Activated B cell treated with CpG ODN at 0.5 μM for 24 hours (primary cell): ENCODE results near the gene KCNJ18. TPM values are rescaled to one million over a fixed set of nuclear protein-coding genes. Genes with fewer than 3 reads are reported as not detected.
"Not testable (repeated sequence)": the region's sequence is repeated elsewhere in the genome, so short reads cannot be mapped to it uniquely, and the experiment has no call there.

Experiments used
- ATAC-seq: fragments of 200-7000 bp; cut with Tn5 transposase; one replicate; pipeline ENCODE4 v1.10.0; 2021; ENCODE audit warnings: low read depth, mild to moderate bottlenecking, moderate library complexity
- CTCF ChIA-PET: fragments of 350-600 bp; sonication (Branson Sonifier 250); formaldehyde crosslinking; loops from one replicate; lab custom pipeline; 2021; ENCODE audit warnings: antibody characterized with exemption; lab: Charles Lee
- POLR2A ChIA-PET: fragments of 350-600 bp; sonication (Branson Sonifier 250); formaldehyde crosslinking; loops from one replicate; lab custom pipeline; 2021; ENCODE audit warnings: antibody characterized with exemption; lab: Charles Lee
- DNase-seq: peaks from one replicate; pipeline ENCODE4 v3.0.0; 2022
- H3K27ac Mint-ChIP-seq: one replicate; pipeline ENCODE4 v1.8.0; 2020; ENCODE audit warnings: mixed read lengths
- H3K27me3 Mint-ChIP-seq: one replicate; pipeline ENCODE4 v1.8.0; 2021; ENCODE audit warnings: mixed read lengths
- H3K36me3 Mint-ChIP-seq: one replicate; pipeline ENCODE4 v1.8.0; 2021; ENCODE audit warnings: low read depth, mixed read lengths
- H3K4me1 Mint-ChIP-seq: one replicate; pipeline ENCODE4 v1.8.0; 2021; ENCODE audit warnings: mixed read lengths
- H3K4me3 Mint-ChIP-seq: one replicate; pipeline ENCODE4 v1.8.0; 2020; ENCODE audit warnings: mild to moderate bottlenecking, mixed read lengths
- H3K9me3 Mint-ChIP-seq: one replicate; pipeline ENCODE4 v1.8.0; 2020; ENCODE audit warnings: mixed read lengths
- CTCF ChIP-seq: fragments of 200-600 bp; IDR thresholded peaks from one replicate; pipeline ENCODE4 v1.8.0; 2022; ENCODE audit warnings: antibody characterized with exemption, mild to moderate bottlenecking
- intact Hi-C: fragments of 100-400 bp; cut with micrococcal nuclease; formaldehyde crosslinking; loops from one replicate; pipeline ENCODE4 v1.15.1; 2024
- total RNA-seq: library from RNA; stranded (reverse); gene quantifications from 2 replicates; pipeline ENCODE4 v1.2.3, GENCODE V29; 2022

Gene KCNJ18
- total RNA-seq, 1 donor from 2014 or later: not detected

GRCh38 chr17:21683897-21684296 lies 8.4 kb upstream of the KCNJ18 start:
- H3K4me1 Mint-ChIP-seq, POLR2A ChIA-PET, H3K9me3 Mint-ChIP-seq, H3K27ac Mint-ChIP-seq, intact Hi-C loops, H3K4me3 Mint-ChIP-seq, H3K36me3 Mint-ChIP-seq, CTCF ChIA-PET, DNase-seq, ATAC-seq, H3K27me3 Mint-ChIP-seq: not testable (repeated sequence)

- intact Hi-C loops, H3K27ac Mint-ChIP-seq, H3K9me3 Mint-ChIP-seq, DNase-seq, H3K4me3 Mint-ChIP-seq, ATAC-seq, H3K27me3 Mint-ChIP-seq, CTCF ChIA-PET, H3K36me3 Mint-ChIP-seq, H3K4me1 Mint-ChIP-seq, POLR2A ChIA-PET: not testable (repeated sequence)
Measured at GRCh38 chr17:21684384-21684783, 7.9 kb upstream of the KCNJ18 start.

GRCh38 chr17:21685061-21685795 lies 7.1 kb upstream of the KCNJ18 start:
- H3K36me3 Mint-ChIP-seq, H3K9me3 Mint-ChIP-seq, DNase-seq, H3K27me3 Mint-ChIP-seq, intact Hi-C loops, H3K4me1 Mint-ChIP-seq, ATAC-seq, POLR2A ChIA-PET, H3K27ac Mint-ChIP-seq, H3K4me3 Mint-ChIP-seq, CTCF ChIA-PET: not testable (repeated sequence)

GRCh38 chr17:21686165-21687015 lies 5.9 kb upstream of the KCNJ18 start:
- Mint-ChIP-seq H3K27ac (no peak overlapping the region), H3K27me3 (no peaks in the 10 kb centered on the region), H3K4me3 (no peak overlapping the region), H3K9me3 (no peaks in the 10 kb centered on the region), H3K36me3 (no peaks in the 10 kb centered on the region), H3K4me1 (no peaks in the 10 kb centered on the region)
- ChIA-PET CTCF (no interaction called here), POLR2A (no interaction called here)
- ATAC-seq (no peak), DNase-seq (no peak)
- intact Hi-C loops: no loop called here
- TF ChIP-seq CTCF: no peak

GRCh38 chr17:21687136-21687953 lies 5.0 kb upstream of the KCNJ18 start:
- DNase-seq (no peak), ATAC-seq (no peak)
- H3K4me3 Mint-ChIP-seq: no peak overlapping the region
- intact Hi-C loops: no loop called here
- no peaks in the 10 kb centered on the region for H3K9me3 Mint-ChIP-seq
- H3K27ac Mint-ChIP-seq: no peak overlapping the region
- no peaks in the 10 kb centered on the region for H3K36me3 Mint-ChIP-seq
- CTCF ChIA-PET: no interaction called here
- H3K4me1 Mint-ChIP-seq: no peaks in the 10 kb centered on the region
- TF ChIP-seq CTCF: no peak
- no peaks in the 10 kb centered on the region for H3K27me3 Mint-ChIP-seq
- POLR2A ChIA-PET: no interaction called here

- H3K4me1 Mint-ChIP-seq: no peaks in the 10 kb centered on the region
- ChIA-PET CTCF (no interaction called here), POLR2A (no interaction called here)
- DNase-seq: no peak
- TF ChIP-seq CTCF: no peak
- intact Hi-C loops: no loop called here
- no peaks in the 10 kb centered on the region for H3K36me3 Mint-ChIP-seq
- H3K9me3 Mint-ChIP-seq: no peaks in the 10 kb centered on the region
- no peak overlapping the region for H3K27ac Mint-ChIP-seq
- no peak overlapping the region for H3K4me3 Mint-ChIP-seq
- ATAC-seq: no peak
- no peaks in the 10 kb centered on the region for H3K27me3 Mint-ChIP-seq
Measured at GRCh38 chr17:21688293-21688949, 3.9 kb upstream of the KCNJ18 start.
